GM21529 (cell line): Measurements from ENCODE around the gene ZNF202.
"Not testable (repeated sequence)": the region's sequence is repeated elsewhere in the genome, so short reads cannot be mapped to it uniquely, and the experiment has no call there.

ENCODE experiments used
- ATAC-seq: cut with Tn5 transposase; IDR thresholded peaks from one replicate; pipeline ENCODE4 v1.9.1; 2021; ENCODE audit not compliant: unreplicated experiment

Gene ZNF202

GRCh38 chr11:123741159-123742030 is at the start of gene ZNF202:
Gene ZNF202, minus strand, starts transcription at chr11:123741660. Its CDS starts 10,772 bp downstream, at chr11:123730888.
- ATAC-seq: peak; percentile 98

GRCh38 chr11:123783536-123783935 is 42.1 kb upstream of the ZNF202 start:
- ATAC-seq: no peak

GRCh38 chr11:123778511-123778910 is 37.1 kb upstream of the ZNF202 start:
- no peak for ATAC-seq

GRCh38 chr11:123775715-123776549 is 34.5 kb upstream of the ZNF202 start:
- ATAC-seq: no peak

GRCh38 chr11:123775289-123775688 is 33.8 kb upstream of the ZNF202 start:
- ATAC-seq: peak; percentile 80

GRCh38 chr11:123773959-123774358 is 32.5 kb upstream of the ZNF202 start:
- ATAC-seq: no peak

- ATAC-seq: no peak
These were observed 31.6 kb upstream of the ZNF202 start for GRCh38 chr11:123773026-123773425.

GRCh38 chr11:123771664-123772063 is 30.2 kb upstream of the ZNF202 start:
- no peak for ATAC-seq

- ATAC-seq: no peak
These were observed 29.3 kb upstream of the ZNF202 start for GRCh38 chr11:123770712-123771111.

GRCh38 chr11:123765601-123766000 is 24.1 kb upstream of the ZNF202 start:
- ATAC-seq: no peak

- ATAC-seq: no peak
These were observed 21.0 kb upstream of the ZNF202 start for GRCh38 chr11:123762422-123762821.

- ATAC-seq: peak; percentile 90
These were observed 19.4 kb upstream of the ZNF202 start for GRCh38 chr11:123760894-123761293.

GRCh38 chr11:123757976-123758375 is 16.5 kb upstream of the ZNF202 start:
- ATAC-seq: no peak

GRCh38 chr11:123755813-123756212 is 14.4 kb upstream of the ZNF202 start:
- ATAC-seq: no peak

- ATAC-seq: no peak
These were observed 13.9 kb upstream of the ZNF202 start for GRCh38 chr11:123755344-123755743.

GRCh38 chr11:123754101-123754568 is 12.7 kb upstream of the ZNF202 start, which contains the start of gene OR6X1:
Gene OR6X1, minus strand, starts transcription at chr11:123754518. Its CDS starts 0 bp downstream, at chr11:123754518.
- no peak for ATAC-seq

GRCh38 chr11:123753110-123753509 is 11.7 kb upstream of the ZNF202 start:
- ATAC-seq: peak; percentile 73

GRCh38 chr11:123751781-123752180 is 10.3 kb upstream of the ZNF202 start:
- ATAC-seq: no peak

- not testable (repeated sequence) for ATAC-seq
These were observed 6.9 kb upstream of the ZNF202 start for GRCh38 chr11:123748349-123748748.

GRCh38 chr11:123745764-123746451 is 4.4 kb upstream of the ZNF202 start:
- no peak for ATAC-seq

GRCh38 chr11:123742724-123743120 is 1.3 kb upstream of the ZNF202 start:
- no peak for ATAC-seq
